Subcutaneous adipose tissue (tissue), 4 donors: ENCODE results near the gene GAREM1. TPM values are rescaled to one million over a fixed set of nuclear protein-coding genes. Genes with fewer than 3 reads are reported as not detected.

Experiments
- CTCF ChIP-seq: fragments of 450-650 bp; IDR thresholded peaks from one replicate; pipeline ENCODE4 v1.5.1; 2016; ENCODE audit warnings: low read depth, mild to moderate bottlenecking, control low read depth, antibody characterized with exemption, moderate library complexity
- total RNA-seq, 4 donors: library from RNA; depleted of rRNA; stranded (reverse); fragments of >200 nt; gene quantifications; one replicate each; pipeline ENCODE4 v1.1.0, GENCODE V29; 2016

GAREM1 gene
- total RNA-seq, 4 donors from 2014 or later: 12.6 to 40.9 (median 18.3) TPM

- no peak for TF ChIP-seq CTCF
Observed at GRCh38 chr18:32251466-32251865, 219.2 kb downstream of the GAREM1 start.

DNA sequence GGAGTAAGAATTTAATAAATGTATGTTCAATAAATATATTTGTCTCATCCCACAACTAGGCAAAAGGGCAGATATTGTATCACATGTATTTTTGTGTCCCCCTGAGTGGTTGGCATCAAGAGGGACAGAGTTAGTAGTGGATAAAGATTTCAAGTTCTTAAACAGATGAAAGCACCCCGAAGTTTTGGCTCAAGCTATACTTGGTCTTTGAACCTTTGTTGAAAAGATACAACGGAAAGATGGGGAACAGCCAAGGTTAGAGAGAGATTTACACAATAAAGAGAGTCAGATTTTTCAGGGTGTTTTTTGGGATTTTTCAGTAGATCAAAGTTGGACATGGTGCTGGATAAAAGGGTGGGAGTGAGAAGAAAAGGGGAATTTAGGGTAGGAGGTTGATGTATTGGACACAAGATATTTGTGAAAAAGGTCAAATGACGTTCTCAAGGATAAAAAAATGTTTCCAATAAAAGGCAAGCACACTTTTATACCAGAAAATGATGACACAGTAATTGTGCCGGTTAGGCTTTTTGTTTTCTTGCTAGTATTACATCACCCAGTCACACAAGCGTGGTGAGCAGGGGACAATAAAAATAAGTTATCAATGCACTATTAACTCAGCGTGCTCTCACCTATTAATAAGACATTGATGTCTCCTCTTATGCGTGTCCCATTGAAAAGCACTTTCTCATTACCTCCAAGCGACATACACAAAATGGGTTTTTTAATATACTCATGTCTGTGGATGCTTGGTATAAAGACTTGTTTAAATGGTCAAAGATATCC is 221.3 kb downstream of the GAREM1 start:
- no peak for TF ChIP-seq CTCF

- no peak for TF ChIP-seq CTCF
Observed at GRCh38 chr18:32244881-32245280, 225.8 kb downstream of the GAREM1 start.

- TF ChIP-seq CTCF: no peak
Observed at GRCh38 chr18:32243358-32243757, 227.3 kb downstream of the GAREM1 start.

GRCh38 chr18:32242395-32242794 is 228.3 kb downstream of the GAREM1 start:
- TF ChIP-seq CTCF: no peak

DNA sequence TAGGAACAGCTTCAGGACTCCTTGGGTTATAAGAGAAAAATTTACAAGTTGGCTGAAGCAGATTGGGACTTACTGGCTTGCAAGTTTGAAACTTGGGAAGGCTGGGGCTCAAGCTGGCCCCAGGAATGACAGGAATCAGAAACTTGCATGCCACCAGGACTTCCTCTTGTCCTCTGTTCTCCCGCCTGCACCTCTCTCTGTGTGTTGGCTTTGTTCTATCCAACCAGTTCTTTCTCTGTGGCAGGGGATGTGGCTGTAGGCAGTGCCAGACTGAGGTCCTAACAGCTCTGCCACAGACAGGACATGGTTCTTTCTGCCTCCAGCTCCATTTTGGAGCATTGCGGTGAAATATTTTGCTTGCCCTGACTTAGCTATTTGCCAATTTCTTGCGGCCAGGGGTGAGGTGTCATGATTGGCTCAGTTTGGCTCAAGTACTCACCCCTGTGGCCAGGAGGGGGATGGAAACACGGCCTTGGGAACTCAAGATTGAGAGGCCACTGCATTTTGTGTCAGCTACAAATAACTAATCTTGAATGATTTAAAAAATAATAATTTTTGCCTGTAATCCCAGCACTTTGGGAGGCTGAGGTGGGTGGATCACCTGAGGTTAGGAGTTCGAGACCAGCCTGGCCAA is 231.9 kb downstream of the GAREM1 start:
- TF ChIP-seq CTCF: no peak

DNA sequence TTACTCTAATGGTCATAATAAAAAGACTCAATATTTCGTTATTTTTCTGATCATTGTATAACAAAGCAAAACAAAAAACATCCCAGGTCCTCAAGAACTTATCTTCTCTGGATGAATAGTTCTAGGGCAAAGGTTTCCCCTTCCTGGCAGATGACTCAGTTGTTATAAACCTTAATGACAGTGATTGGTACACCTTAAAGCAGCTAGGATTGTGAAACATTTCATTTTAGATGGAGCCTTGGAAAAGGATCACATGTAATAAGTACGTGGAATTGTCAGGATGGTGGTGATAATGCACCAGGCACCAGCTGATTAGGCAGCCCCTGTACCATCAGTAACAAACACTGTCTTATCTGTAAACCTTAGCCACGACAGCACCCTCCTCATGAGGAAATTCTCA is 233.6 kb downstream of the GAREM1 start:
- no peak for TF ChIP-seq CTCF
